Medulla oblongata (tissue), 1 donor: ENCODE results near the gene ZMIZ1.
"Not testable (repeated sequence)": the region's sequence is repeated elsewhere in the genome, so short reads cannot be mapped to it uniquely, and the experiment has no call there.

Experiments used
- DNase-seq: peaks from one replicate; pipeline ENCODE4 v3.0.0-alpha.2; 2015; ENCODE audit errors: extremely low spot score

ZMIZ1 gene

DNA sequence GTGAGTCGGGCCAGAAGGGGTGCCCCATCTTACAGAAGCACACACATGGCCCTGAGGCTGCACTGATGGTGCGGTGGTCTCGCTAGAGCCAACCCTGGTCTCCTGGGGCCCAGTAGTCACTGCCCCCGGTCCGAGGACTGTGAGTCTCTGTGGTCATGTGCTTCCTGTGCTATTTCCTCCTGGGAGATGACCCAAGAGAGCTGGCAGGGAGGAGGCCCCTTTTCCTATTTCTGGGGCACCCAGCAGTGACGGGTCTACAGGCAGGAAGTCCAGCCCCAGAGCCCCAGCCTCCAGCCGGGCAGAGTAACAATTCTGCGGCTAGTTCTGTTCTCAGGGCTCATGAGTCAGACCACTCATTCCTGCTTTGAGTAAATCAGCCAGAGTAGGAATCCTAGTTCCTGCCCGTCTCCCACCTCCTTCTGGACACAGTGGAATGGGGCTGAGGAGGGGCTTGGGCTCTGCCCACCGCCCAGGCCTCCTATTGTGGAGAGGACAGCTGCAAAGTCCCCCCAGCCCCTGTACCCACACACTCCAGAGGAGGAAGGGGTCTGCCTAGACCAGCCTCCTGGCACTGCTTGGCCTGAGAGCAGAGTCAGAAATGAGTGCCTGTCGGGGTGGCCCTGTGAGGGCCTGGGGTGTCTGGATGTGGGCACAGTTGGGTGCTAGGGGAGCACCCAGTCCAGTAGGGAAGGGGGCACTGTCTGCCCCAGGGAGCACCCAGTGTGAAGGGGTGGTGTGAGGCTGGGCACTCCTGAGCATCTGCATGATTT, 198.0 kb downstream of the ZMIZ1 start:
- DNase-seq: peak; percentile 91

- no peak for DNase-seq
Observed at GRCh38 chr10:79267499-79267898, 198.7 kb downstream of the ZMIZ1 start.

GRCh38 chr10:79268161-79268601, 199.4 kb downstream of the ZMIZ1 start:
- peak; percentile 54 for DNase-seq

- no peak for DNase-seq
Observed at GRCh38 chr10:79268742-79269141, 200.0 kb downstream of the ZMIZ1 start.

GRCh38 chr10:79269443-79269842, 200.7 kb downstream of the ZMIZ1 start:
- no peak for DNase-seq

- no peak for DNase-seq
Observed at GRCh38 chr10:79269969-79270368, 201.2 kb downstream of the ZMIZ1 start.

GRCh38 chr10:79270466-79271246, 201.9 kb downstream of the ZMIZ1 start:
- no peak for DNase-seq

- DNase-seq: no peak
Observed at GRCh38 chr10:79272353-79272752, 203.6 kb downstream of the ZMIZ1 start.

DNA sequence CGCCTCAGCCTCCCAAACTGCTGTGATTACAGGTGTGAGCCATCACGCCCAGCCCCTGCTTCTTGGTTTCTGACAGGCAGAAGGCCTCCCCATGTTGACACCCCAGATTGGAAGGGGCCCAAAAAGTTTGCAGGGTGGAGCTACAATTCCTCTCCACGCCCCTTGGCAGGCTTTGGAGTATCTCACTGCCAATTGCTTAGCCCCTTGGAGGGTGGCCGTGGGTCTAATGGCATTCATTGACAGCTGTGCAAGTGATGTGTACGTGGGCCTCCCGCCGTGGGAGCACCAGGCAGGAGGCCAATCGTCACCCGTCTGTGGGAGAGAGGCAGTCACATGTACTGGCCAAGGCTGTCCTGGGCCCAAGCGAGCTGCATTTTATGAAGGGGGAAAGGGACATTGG, 204.8 kb downstream of the ZMIZ1 start:
- no peak for DNase-seq

GRCh38 chr10:79274279-79275104, 205.7 kb downstream of the ZMIZ1 start:
- DNase-seq: peak; percentile 97

DNA sequence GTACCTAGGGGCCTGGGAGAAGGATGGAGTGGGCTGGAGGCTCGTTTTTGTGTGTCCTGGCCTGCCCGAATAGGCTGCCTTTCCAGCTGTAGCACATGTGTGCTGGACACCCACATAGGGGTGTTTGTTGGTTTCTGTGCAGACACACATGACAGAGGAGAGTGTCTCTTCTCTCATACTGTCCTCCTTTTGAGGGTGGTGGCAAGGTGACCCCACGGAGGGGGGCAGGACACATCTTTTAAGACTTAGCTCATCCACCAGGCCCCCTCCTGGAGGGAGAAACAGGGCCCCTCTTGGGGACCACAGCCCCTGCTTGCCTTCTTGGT, 206.3 kb downstream of the ZMIZ1 start:
- no peak for DNase-seq

GRCh38 chr10:79275431-79275851, 206.7 kb downstream of the ZMIZ1 start:
- DNase-seq: peak; percentile 69

- DNase-seq: peak; percentile 75
Observed at GRCh38 chr10:79277579-79278269, 209.0 kb downstream of the ZMIZ1 start.

DNA sequence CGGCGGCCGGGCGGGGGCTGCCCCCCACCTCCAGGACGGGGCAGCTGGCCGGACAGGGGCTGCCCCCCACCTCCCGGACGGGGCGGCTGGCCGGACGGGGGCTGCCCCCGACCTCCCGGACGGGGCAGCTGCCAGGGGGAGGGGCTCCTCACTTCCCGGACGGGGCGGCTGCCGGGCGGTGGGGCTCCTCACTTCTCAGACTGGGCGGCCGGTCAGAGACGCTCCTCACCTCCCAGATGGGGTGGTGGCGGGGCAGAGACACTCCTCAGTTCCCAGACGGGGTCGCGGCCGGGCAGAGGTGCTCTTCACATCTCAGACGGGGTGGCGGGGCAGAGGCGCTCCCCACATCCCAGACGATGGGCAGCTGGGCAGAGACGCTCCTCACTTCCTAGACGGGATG, 210.3 kb downstream of the ZMIZ1 start:
- not testable (repeated sequence) for DNase-seq

- no peak for DNase-seq
Observed at GRCh38 chr10:79280956-79281355, 212.2 kb downstream of the ZMIZ1 start.

DNA sequence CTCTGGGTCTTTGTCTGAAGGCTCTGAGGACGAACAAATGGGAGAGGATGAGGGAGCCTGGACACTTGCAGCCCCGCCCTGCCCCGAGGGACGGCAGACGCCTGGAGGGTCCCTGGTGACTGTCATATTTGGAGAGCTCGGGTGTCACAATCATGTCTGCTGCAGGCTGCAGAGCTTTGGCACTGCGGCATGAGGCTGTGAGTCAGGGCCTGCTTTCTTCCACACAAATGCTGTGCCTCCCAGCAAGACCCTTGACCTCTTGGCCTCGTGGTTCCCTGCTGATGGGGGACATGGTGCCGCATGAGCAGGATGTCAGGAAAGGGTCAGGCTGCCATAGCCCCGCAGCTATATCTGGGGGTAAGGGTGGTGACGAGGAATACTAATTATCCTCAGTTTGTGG, 213.6 kb downstream of the ZMIZ1 start:
- DNase-seq: no peak

DNA sequence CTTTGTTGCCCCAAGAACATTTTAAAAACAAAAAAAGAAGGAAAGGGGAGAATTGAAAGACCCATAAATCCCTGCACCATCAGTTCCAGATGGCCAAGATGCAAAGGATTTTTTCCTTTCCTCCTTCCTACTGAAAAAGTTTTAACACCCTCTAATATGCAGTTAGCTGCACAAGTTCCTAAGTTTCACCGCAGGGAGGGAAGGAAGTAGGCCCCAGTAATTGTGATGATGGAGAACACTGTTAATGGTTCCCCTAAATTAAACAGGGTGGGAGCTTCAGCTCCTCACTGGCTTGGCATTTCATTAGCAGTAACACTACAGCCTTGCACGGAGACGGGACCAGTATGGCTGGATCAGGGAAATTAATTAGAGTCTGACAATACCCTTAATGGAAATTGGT, 214.8 kb downstream of the ZMIZ1 start:
- no peak for DNase-seq

DNA sequence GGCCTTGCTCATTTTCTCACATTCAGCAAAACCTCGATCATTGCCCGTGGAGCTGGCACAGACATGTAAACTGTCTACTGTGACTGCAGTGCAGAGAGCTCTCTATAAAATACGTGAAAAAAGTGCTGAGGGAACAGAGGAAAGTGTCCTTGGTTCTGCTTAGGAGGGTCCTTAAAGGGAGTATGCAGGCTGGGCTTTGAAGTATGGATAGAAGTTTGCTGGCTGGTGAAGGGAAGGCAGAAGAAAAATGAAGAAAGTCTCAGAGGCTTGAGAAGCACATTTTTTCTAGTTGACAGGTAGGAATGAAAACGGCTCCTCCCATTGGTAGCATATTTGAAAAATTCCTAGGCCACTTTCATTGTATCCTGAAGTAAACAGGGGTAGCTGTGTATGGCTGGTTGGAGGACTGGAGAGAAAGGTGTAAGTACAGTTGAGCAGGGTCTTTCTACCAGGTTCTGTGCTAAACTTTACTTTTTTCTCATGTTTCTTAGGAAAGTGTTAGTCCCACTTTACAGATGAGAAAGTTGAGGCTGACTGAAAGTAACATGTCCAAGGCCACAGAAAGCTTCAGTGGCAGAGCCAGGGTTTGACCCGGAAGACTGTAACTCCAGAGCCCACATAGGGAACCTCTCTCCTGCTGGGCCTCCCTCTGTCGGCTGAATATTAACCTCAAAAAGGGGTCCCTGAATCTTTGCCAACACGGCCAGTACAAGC, 215.5 kb downstream of the ZMIZ1 start:
- no peak for DNase-seq

DNA sequence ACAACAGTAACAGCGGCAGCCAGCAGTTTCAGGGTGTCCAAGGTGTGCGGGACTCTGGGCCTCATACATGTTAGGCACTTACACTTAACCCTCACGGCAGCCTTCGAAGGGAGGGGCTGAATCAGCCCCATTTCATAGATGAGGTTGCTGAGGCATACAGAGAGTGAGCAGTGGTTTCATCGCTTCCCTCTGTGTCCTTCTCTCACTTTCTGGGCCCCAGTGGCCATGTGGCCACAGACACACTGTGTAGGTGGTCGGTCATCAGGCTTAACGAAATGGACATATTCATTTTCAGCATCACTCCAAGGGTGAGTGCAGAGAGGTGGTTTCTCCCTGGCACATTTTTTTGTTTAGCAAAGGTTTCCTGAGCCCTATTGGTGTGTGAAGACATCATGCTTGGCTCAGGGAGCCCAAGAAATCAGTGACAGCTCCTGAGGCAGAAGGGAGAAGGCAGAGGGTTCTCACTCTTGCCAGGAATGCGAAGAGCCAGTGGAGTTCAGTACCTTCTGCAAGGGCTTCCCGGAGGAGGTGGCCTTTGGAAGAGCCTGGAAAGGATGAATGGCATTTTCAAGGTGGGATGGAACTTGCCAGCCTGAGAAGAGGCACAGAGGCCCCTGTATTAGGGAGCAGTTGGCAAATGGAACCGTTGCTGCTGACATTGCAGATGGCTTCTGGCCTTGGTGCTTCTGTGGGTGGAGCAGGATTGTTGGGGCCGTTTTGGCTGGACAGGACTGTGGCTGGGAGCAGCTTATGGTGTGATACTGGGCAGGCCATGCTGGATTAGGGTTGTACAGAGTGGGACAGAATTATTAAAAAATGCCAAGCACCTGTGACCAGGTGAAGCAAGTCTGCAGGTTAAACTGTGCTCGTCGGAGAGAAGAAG, 216.8 kb downstream of the ZMIZ1 start:
- DNase-seq: no peak

DNA sequence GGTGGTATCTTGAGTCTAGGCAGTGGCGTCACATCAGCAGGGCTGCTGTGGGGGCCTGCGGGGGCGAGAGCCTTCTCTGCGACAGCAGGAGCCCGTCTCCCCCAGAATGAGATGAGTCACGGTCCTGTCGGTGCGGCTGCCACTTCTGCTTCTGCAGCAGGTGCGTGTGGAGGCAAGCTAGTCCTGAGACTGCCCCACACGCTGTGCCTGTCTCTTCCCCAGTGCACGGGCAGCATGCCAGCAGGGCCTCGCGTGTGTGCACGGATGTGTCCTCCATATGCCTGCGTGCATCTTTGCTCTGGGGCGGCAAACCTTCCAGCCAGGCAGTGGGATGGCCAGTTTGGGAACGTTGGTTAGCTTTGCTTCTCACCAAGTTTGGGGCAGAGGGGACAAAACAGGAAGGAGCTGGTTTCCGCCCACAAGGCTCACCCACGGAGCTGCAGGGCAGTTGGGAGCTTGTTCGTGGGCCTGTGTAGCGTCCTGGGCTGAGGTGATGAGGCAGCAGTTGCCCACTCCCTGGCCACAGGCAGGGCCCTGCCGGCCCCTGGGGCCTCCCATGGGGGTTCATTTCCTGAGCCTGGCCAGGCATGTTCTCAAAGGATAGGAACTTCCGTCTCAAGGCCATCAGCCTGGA, 217.7 kb downstream of the ZMIZ1 start:
- DNase-seq: peak; percentile 74
